Subcutaneous abdominal adipose tissue (tissue), 5 donors: ENCODE data around the gene SLC2A10.

Source experiments
- H3K27ac ChIP-seq: one replicate; pipeline ENCODE4 v1.7.0; 2013; ENCODE audit warnings: low read depth, mild to moderate bottlenecking, inconsistent platforms, low read length, moderate library complexity
- H3K27me3 ChIP-seq, 5 donors: one replicate each; pipeline ENCODE4 v1.7.0; 2013; ENCODE audit warnings: low read length in 5 of 5, inconsistent platforms in 1 of 5; ENCODE audit not compliant: control insufficient read depth in 5 of 5, insufficient read depth in 4 of 5
- H3K36me3 ChIP-seq, 5 donors: one replicate each; pipeline ENCODE4 v1.7.0; 2013; ENCODE audit warnings: low read length in 5 of 5; ENCODE audit not compliant: control insufficient read depth in 5 of 5, insufficient read depth in 5 of 5
- H3K4me1 ChIP-seq, 5 donors: one replicate each; pipeline ENCODE4 v1.7.0; 2013; ENCODE audit warnings: low read length in 5 of 5, mild to moderate bottlenecking in 3 of 5, moderate library complexity in 1 of 5; ENCODE audit not compliant: control insufficient read depth in 5 of 5, insufficient read depth in 5 of 5
- H3K4me3 ChIP-seq, 5 donors: one replicate each; pipeline ENCODE4 v1.7.0; 2013; ENCODE audit warnings: low read length in 5 of 5, low read depth in 1 of 5
- H3K9ac ChIP-seq, 5 donors: one replicate each; pipeline ENCODE4 v1.7.0; 2013; ENCODE audit warnings: low read length in 5 of 5, mild to moderate bottlenecking in 4 of 5, moderate library complexity in 3 of 5
- H3K9me3 ChIP-seq, 5 donors: one replicate each; pipeline ENCODE4 v1.7.0; 2013; ENCODE audit warnings: low read length in 5 of 5; ENCODE audit not compliant: control insufficient read depth in 5 of 5
- donor health status: healthy.
- donor health status: healthy.
- donor health status: healthy.
- donor health status: healthy.
- donor health status: healthy.

The SLC2A10 gene

DNA sequence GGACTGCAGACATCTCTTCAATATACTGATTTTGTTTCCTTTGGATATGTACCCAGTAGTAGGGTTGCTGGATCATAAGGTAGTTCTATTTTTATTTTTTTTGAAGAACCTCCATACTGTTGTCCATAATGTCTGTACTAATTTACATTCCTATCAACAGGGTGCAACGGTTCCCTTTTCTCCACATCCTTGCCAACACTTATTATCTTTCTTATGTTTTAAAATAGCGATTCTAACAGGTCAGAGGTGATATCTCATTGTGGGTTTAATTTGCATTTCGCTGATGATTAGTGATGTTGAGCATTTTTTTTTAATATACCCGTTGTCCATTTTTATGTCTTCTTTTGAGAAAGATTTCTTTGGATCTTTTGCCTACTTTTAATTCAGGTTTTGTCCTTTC, 18.3 kb upstream of the SLC2A10 start:
- no peak overlapping the region for H3K4me3 ChIP-seq
- H3K9me3 ChIP-seq, result no peaks in the 10 kb centered on the region
- H3K4me1 ChIP-seq, result peaks cover 5 to 21% (median 19%) of the 10 kb centered on the region in 5 donors
- H3K27ac ChIP-seq, result no peak overlapping the region
- H3K36me3 ChIP-seq, result peaks cover 5 to 7% (median 7%) of the 10 kb centered on the region in 5 donors
- no peaks in the 10 kb centered on the region for H3K27me3 ChIP-seq
- H3K9ac ChIP-seq, result no peak overlapping the region

DNA sequence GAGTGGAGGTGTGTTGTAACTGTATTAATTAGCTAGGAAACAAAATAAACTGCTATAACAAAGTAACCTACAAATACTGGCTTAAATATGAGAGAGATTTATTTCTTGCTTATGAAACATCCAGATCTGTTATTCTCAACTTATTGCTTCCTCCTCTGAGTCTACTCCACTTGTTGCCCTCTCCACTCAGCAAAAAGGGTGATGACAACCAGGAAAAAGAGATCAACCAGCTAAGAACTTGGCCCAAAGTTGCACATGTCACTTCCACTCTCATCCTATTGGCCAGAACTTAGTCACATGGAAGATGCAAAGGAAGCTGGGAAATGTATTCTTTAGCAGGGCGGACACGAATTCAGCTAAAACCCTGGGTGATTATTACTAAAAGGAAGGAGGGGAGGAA, 15.0 kb upstream of the SLC2A10 start:
- no peak overlapping the region for H3K4me3 ChIP-seq
- no peak overlapping the region for H3K9ac ChIP-seq
- H3K27ac ChIP-seq, result no peak overlapping the region
- H3K9me3 ChIP-seq, result peaks cover 0 to 2% (median under 1%) of the 10 kb centered on the region in 5 donors
- peaks cover 0 to 6% (median 0%) of the 10 kb centered on the region in 5 donors for H3K27me3 ChIP-seq
- H3K36me3 ChIP-seq, result no peaks in the 10 kb centered on the region
- peaks cover 0 to 5% (median 3%) of the 10 kb centered on the region in 5 donors for H3K4me1 ChIP-seq

GRCh38 chr20:46695892-46696291, 13.6 kb upstream of the SLC2A10 start:
- Histone ChIP-seq H3K27ac (no peak overlapping the region), H3K9ac (no peak overlapping the region), H3K4me3 (no peak overlapping the region), H3K27me3 (peaks cover 0 to 10% (median 6%) of the 10 kb centered on the region in 5 donors), H3K36me3 (no peaks in the 10 kb centered on the region), H3K4me1 (peaks cover 0 to 5% (median 0%) of the 10 kb centered on the region in 5 donors), H3K9me3 (peaks cover 0 to 5% (median 3%) of the 10 kb centered on the region in 5 donors)

- no peak overlapping the region for H3K9ac ChIP-seq
These were observed 12.6 kb upstream of the SLC2A10 start for GRCh38 chr20:46696791-46697279.

DNA sequence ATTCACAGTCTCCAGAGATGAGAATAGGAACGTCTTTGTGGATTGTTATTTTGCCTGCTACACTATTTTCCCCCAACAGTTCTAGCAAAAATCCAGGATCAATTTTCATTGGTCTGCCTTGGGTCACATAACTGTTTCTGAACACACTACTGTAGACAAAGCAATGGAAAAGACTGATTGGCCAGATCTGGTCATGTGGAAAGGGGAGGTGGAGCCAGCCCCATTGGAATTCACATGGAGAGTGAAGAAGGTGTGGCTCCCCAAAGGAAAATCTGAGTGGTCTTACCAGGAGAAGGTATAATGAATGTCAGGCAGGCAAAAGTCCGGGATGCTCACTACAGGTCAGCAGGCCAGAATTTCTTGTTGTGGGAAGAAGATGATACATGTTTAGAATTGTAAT, 10.7 kb upstream of the SLC2A10 start:
- peaks cover 0 to 5% (median 0%) of the 10 kb centered on the region in 5 donors for H3K4me1 ChIP-seq
- peaks cover 0 to 5% (median 3%) of the 10 kb centered on the region in 5 donors for H3K9me3 ChIP-seq
- H3K4me3 ChIP-seq, result no peak overlapping the region
- no peak overlapping the region for H3K27ac ChIP-seq
- H3K9ac ChIP-seq, result no peak overlapping the region
- H3K36me3 ChIP-seq, result no peaks in the 10 kb centered on the region
- H3K27me3 ChIP-seq, result peaks cover 0 to 10% (median 6%) of the 10 kb centered on the region in 5 donors

More at GRCh38 chr20:46696791-46697279, 12.6 kb upstream of the SLC2A10 start:
- Histone ChIP-seq H3K27me3 (peaks cover 0 to 10% (median 6%) of the 10 kb centered on the region in 5 donors), H3K4me3 (no peak overlapping the region), H3K4me1 (peaks cover 0 to 5% (median 0%) of the 10 kb centered on the region in 5 donors), H3K9me3 (peaks cover 0 to 5% (median 3%) of the 10 kb centered on the region in 5 donors), H3K27ac (no peak overlapping the region), H3K36me3 (no peaks in the 10 kb centered on the region)

- Histone ChIP-seq H3K9me3 (peaks cover 0 to 5% (median 3%) of the 10 kb centered on the region in 5 donors), H3K27me3 (peaks cover 0 to 10% (median 6%) of the 10 kb centered on the region in 5 donors), H3K4me1 (no peaks in the 10 kb centered on the region), H3K9ac (no peak overlapping the region), H3K4me3 (no peak overlapping the region), H3K36me3 (no peaks in the 10 kb centered on the region), H3K27ac (no peak overlapping the region)
These were observed 9.6 kb upstream of the SLC2A10 start for GRCh38 chr20:46699651-46700359.

GRCh38 chr20:46700481-46700880, 9.0 kb upstream of the SLC2A10 start:
- Histone ChIP-seq H3K27me3 (peaks cover 0 to 10% (median 6%) of the 10 kb centered on the region in 5 donors), H3K9ac (no peak overlapping the region), H3K4me3 (no peak overlapping the region), H3K4me1 (no peaks in the 10 kb centered on the region), H3K9me3 (peaks cover 0 to 5% (median 3%) of the 10 kb centered on the region in 5 donors), H3K36me3 (no peaks in the 10 kb centered on the region), H3K27ac (no peak overlapping the region)

DNA sequence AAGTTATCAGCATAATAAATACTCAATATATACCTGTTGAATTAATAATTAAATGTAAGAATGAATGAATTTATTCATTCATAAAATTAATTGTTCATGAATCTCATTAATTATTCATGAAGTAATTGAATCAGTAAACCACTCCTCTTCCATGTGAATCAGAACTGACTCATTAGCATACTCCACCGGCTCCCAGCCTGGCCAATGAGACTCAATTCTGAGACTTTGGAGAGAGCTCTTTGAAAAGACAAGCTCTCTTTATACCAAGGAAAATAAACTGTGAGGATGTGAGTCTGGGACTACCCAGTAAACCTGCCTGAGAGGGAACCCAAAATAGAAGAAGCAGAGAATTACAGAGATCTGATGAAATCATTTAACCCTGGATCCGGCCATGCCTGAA, 8.4 kb upstream of the SLC2A10 start:
- Histone ChIP-seq H3K9me3 (peaks cover 0 to 5% (median 3%) of the 10 kb centered on the region in 5 donors), H3K4me1 (no peaks in the 10 kb centered on the region), H3K4me3 (no peak overlapping the region), H3K27me3 (peaks cover 0 to 10% (median 6%) of the 10 kb centered on the region in 5 donors), H3K9ac (no peak overlapping the region), H3K27ac (no peak overlapping the region), H3K36me3 (no peaks in the 10 kb centered on the region)

DNA sequence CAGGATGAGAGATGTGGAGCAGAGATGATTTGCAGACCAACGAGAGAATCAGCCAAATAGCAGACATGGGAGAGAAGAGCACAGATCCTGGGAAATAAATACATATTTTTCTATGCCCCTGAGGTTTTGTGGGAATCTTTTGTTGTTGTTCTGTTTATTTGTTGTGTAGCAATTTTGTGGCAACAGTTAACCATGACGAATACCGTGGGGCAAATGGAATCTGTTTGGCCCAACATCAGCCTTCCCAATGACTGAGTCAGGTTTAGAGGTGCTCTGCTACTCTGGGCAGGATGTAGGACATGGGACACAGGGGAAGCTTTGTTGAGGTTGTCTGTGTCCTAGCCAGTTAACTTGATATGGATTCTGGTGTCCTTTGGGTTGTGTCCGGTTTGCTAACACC, 7.9 kb upstream of the SLC2A10 start:
- Histone ChIP-seq H3K4me1 (no peaks in the 10 kb centered on the region), H3K27me3 (peaks cover 0 to 10% (median 6%) of the 10 kb centered on the region in 5 donors), H3K36me3 (no peaks in the 10 kb centered on the region), H3K27ac (no peak overlapping the region), H3K9ac (no peak overlapping the region), H3K9me3 (peaks cover 0 to 5% (median 3%) of the 10 kb centered on the region in 5 donors), H3K4me3 (no peak overlapping the region)

DNA sequence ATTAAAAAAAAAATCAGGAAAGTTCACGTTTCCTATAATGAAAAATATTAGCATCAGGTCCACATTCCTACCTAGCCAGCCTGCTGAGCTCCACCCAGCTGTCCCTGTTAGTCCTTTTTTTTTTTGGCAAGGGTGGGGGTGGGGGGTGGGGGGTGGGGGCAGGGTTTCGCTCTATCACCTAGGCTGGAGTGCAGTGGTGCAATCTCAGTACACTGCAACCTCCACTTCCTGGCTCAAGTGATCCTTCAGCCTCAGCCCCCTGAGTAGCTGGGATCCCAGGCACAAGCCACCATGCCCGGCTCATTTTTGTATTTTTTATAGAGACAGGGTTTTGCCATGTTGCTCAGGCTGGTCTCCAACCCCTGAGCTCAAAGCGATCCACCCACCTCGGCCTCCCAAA, 7.5 kb upstream of the SLC2A10 start:
- no peak overlapping the region for H3K27ac ChIP-seq
- peaks cover 0 to 10% (median 2%) of the 10 kb centered on the region in 5 donors for H3K27me3 ChIP-seq
- no peak overlapping the region for H3K4me3 ChIP-seq
- no peaks in the 10 kb centered on the region for H3K4me1 ChIP-seq
- H3K36me3 ChIP-seq, result no peaks in the 10 kb centered on the region
- no peak overlapping the region for H3K9ac ChIP-seq
- peaks cover 0 to 5% (median 3%) of the 10 kb centered on the region in 5 donors for H3K9me3 ChIP-seq
